CD4-positive, alpha-beta T cell (primary cell): ENCODE results near the gene PARD3B. TPM values are rescaled to one million over a fixed set of nuclear protein-coding genes. Genes with fewer than 3 reads are reported as not detected.

Source experiments
- ATAC-seq: fragments of 200-7000 bp; cut with Tn5 transposase; one replicate; pipeline ENCODE4 v1.10.0; 2022; ENCODE audit warnings: mild to moderate bottlenecking; ENCODE audit not compliant: poor library complexity
- CTCF ChIA-PET: fragments of 350-600 bp; sonication (Branson Sonifier 250); formaldehyde crosslinking; loops from one replicate; lab custom pipeline; 2021; ENCODE audit warnings: antibody characterized with exemption, inconsistent platforms; lab: Charles Lee
- POLR2A ChIA-PET: fragments of 350-600 bp; sonication (Branson Sonifier 250); formaldehyde crosslinking; loops from one replicate; lab custom pipeline; 2021; ENCODE audit warnings: antibody characterized with exemption, inconsistent platforms; lab: Charles Lee
- DNase-seq, 14 experiments: peaks; one replicate each; pipeline ENCODE4 v3.0.0-alpha.2; 2013 to 2020; ENCODE audit warnings: mixed read lengths in 2 of 14
- H3K27ac ChIP-seq, 2 donors: one replicate each; pipeline versions ENCODE4 v1.5.1 to v1.7.0; 2013; ENCODE audit warnings: low read length in 2 of 2, low read depth in 1 of 2, mild to moderate bottlenecking in 1 of 2
- H3K27me3 ChIP-seq, 2 experiments: 1 replicate in 1 of 2; 2 replicates in 1 of 2; pipeline versions ENCODE4 v1.6.1 to v1.7.0; 2013; ENCODE audit warnings: low read length in 2 of 2, control low read depth in 1 of 2, mild to moderate bottlenecking in 1 of 2, moderate library complexity in 1 of 2; ENCODE audit not compliant: insufficient read depth in 2 of 2, control insufficient read depth in 1 of 2
- H3K36me3 ChIP-seq: one replicate; pipeline ENCODE4 v1.6.1; 2013; ENCODE audit warnings: low read length, control low read depth; ENCODE audit not compliant: insufficient read depth
- H3K4me1 ChIP-seq: one replicate; pipeline ENCODE4 v1.6.1; 2013; ENCODE audit warnings: low read length, control low read depth; ENCODE audit not compliant: insufficient read depth
- H3K4me3 ChIP-seq: one replicate; pipeline ENCODE4 v1.5.1; 2013; ENCODE audit warnings: mild to moderate bottlenecking, low read length, moderate library complexity
- H3K9me3 ChIP-seq, 2 experiments: 1 replicate in 1 of 2; 2 replicates in 1 of 2; pipeline versions ENCODE4 v1.6.1 to v1.7.0; 2013; ENCODE audit warnings: low read length in 2 of 2, mild to moderate bottlenecking in 2 of 2, control low read depth in 1 of 2, moderate library complexity in 1 of 2; ENCODE audit not compliant: control insufficient read depth in 1 of 2, insufficient read depth in 1 of 2
- H3K27ac Mint-ChIP-seq: one replicate; pipeline ENCODE4 v1.8.0; 2020; ENCODE audit warnings: mixed read lengths
- H3K27me3 Mint-ChIP-seq: one replicate; pipeline ENCODE4 v1.8.0; 2021; ENCODE audit warnings: mixed read lengths
- H3K36me3 Mint-ChIP-seq: one replicate; pipeline ENCODE4 v1.8.0; 2021; ENCODE audit warnings: low read depth, mixed read lengths
- H3K4me1 Mint-ChIP-seq: one replicate; pipeline ENCODE4 v1.8.0; 2021; ENCODE audit warnings: low read depth, mixed read lengths
- H3K4me3 Mint-ChIP-seq: one replicate; pipeline ENCODE4 v1.8.0; 2020; ENCODE audit warnings: mild to moderate bottlenecking, mixed read lengths
- H3K9me3 Mint-ChIP-seq: one replicate; pipeline ENCODE4 v1.8.0; 2020; ENCODE audit warnings: mixed read lengths
- intact Hi-C, 2 experiments: fragments of 100-400 bp; cut with DNase I in 1 of 2; cut with micrococcal nuclease in 1 of 2; formaldehyde crosslinking; loops; one replicate each; pipeline versions ENCODE4 v1.15.1 to v1.9.0; 2023 to 2025; cut with DNase I, micrococcal nuclease
- total RNA-seq, 174 experiments: library from RNA in 2 of 174; stranded (reverse) in 2 of 174; gene quantifications; one replicate each; pipeline ENCODE4 v1.2.3 and lab custom pipeline; 2021 to 2026
- TF ChIP-seq, protein P1 (sequence below): fragments of 200-600 bp; IDR thresholded peaks from one replicate; pipeline ENCODE4 v1.8.0; 2022; ENCODE audit warnings: antibody characterized with exemption, mild to moderate bottlenecking

PARD3B gene
- total RNA-seq, 2 experiments from 2014 or later: 0.87 to 1.9 TPM

- CTCF ChIA-PET: no interaction called here
These were observed 1018.4 kb downstream of the PARD3B start for GRCh38 chr2:205563646-205564045.

GRCh38 chr2:205564346-205565141 lies 1019.3 kb downstream of the PARD3B start:
- no peak overlapping the region for H3K4me3 ChIP-seq
- no peaks in the 10 kb centered on the region for H3K36me3 ChIP-seq
- H3K9me3 Mint-ChIP-seq: no peaks in the 10 kb centered on the region
- no peaks in the 10 kb centered on the region for H3K36me3 Mint-ChIP-seq
- no peaks in the 10 kb centered on the region for H3K9me3 ChIP-seq
- H3K27me3 ChIP-seq: no peaks in the 10 kb centered on the region
- intact Hi-C loops: no loop called here
- H3K4me3 Mint-ChIP-seq: no peak overlapping the region
- CTCF ChIA-PET: no interaction called here
- H3K4me1 ChIP-seq: no peaks in the 10 kb centered on the region
- no peaks in the 10 kb centered on the region for H3K27me3 Mint-ChIP-seq
- no peak for ATAC-seq
- no peak overlapping the region for H3K27ac ChIP-seq
- DNase-seq: no peak
- TF ChIP-seq, protein P1, sequence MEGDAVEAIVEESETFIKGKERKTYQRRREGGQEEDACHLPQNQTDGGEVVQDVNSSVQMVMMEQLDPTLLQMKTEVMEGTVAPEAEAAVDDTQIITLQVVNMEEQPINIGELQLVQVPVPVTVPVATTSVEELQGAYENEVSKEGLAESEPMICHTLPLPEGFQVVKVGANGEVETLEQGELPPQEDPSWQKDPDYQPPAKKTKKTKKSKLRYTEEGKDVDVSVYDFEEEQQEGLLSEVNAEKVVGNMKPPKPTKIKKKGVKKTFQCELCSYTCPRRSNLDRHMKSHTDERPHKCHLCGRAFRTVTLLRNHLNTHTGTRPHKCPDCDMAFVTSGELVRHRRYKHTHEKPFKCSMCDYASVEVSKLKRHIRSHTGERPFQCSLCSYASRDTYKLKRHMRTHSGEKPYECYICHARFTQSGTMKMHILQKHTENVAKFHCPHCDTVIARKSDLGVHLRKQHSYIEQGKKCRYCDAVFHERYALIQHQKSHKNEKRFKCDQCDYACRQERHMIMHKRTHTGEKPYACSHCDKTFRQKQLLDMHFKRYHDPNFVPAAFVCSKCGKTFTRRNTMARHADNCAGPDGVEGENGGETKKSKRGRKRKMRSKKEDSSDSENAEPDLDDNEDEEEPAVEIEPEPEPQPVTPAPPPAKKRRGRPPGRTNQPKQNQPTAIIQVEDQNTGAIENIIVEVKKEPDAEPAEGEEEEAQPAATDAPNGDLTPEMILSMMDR: no peak
- no peak overlapping the region for H3K27ac Mint-ChIP-seq
- no peaks in the 10 kb centered on the region for H3K4me1 Mint-ChIP-seq
- POLR2A ChIA-PET: no interaction called here

More at GRCh38 chr2:205563646-205564045, 1018.4 kb downstream of the PARD3B start:
- H3K4me3 Mint-ChIP-seq: no peak overlapping the region
- H3K27ac ChIP-seq: no peak overlapping the region
- no peaks in the 10 kb centered on the region for H3K27me3 ChIP-seq
- no peaks in the 10 kb centered on the region for H3K36me3 Mint-ChIP-seq
- no peaks in the 10 kb centered on the region for H3K4me1 Mint-ChIP-seq
- H3K9me3 ChIP-seq: no peaks in the 10 kb centered on the region
- no peak for ATAC-seq
- no peaks in the 10 kb centered on the region for H3K9me3 Mint-ChIP-seq
- H3K36me3 ChIP-seq: no peaks in the 10 kb centered on the region
- POLR2A ChIA-PET: no interaction called here
- peak in 3 of 14 experiments; percentile 13 to 22 (median 14) for DNase-seq
- H3K27me3 Mint-ChIP-seq: no peaks in the 10 kb centered on the region
- no peak overlapping the region for H3K4me3 ChIP-seq
- no peaks in the 10 kb centered on the region for H3K4me1 ChIP-seq
- no peak overlapping the region for H3K27ac Mint-ChIP-seq
- TF ChIP-seq, protein P1: no peak
- intact Hi-C loops: no loop called here

DNA sequence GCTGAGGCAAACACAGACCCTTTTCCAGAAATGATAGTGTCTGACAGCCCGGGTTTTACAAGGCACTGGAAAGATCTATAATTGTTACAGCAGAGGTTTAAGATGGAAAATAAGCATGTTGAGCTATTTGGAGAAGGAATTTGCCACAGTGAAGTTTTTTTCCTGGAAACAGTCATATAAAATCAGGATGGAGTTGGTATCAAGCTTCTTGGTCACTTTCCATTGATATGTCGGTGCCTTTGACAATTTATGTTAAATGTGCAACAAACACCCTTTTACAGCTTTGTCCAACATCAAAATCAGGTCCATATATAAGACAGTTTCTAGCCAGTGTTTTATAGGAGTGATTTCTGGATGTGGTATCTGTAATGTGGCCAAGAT lies 1019.9 kb downstream of the PARD3B start:
- no peak overlapping the region for H3K27ac Mint-ChIP-seq
- ATAC-seq: no peak
- ChIA-PET POLR2A (no interaction called here), CTCF (no interaction called here)
- H3K9me3 Mint-ChIP-seq: no peaks in the 10 kb centered on the region
- H3K4me1 ChIP-seq: no peaks in the 10 kb centered on the region
- no peaks in the 10 kb centered on the region for H3K36me3 Mint-ChIP-seq
- H3K4me1 Mint-ChIP-seq: no peaks in the 10 kb centered on the region
- intact Hi-C loops: no loop called here
- DNase-seq: no peak
- H3K27ac ChIP-seq: no peak overlapping the region
- H3K4me3 Mint-ChIP-seq: no peak overlapping the region
- TF ChIP-seq, protein P1: no peak
- no peak overlapping the region for H3K4me3 ChIP-seq
- no peaks in the 10 kb centered on the region for H3K9me3 ChIP-seq
- H3K27me3 ChIP-seq: no peaks in the 10 kb centered on the region
- no peaks in the 10 kb centered on the region for H3K36me3 ChIP-seq
- H3K27me3 Mint-ChIP-seq: no peaks in the 10 kb centered on the region
